HG03159 (cell line): Measurements from ENCODE around the gene SSH3.

Source experiments
- ATAC-seq: cut with Tn5 transposase; IDR thresholded peaks from one replicate; pipeline ENCODE4 v1.9.1; 2021; ENCODE audit warnings: mild to moderate bottlenecking, moderate library complexity; ENCODE audit not compliant: unreplicated experiment

The SSH3 gene

DNA sequence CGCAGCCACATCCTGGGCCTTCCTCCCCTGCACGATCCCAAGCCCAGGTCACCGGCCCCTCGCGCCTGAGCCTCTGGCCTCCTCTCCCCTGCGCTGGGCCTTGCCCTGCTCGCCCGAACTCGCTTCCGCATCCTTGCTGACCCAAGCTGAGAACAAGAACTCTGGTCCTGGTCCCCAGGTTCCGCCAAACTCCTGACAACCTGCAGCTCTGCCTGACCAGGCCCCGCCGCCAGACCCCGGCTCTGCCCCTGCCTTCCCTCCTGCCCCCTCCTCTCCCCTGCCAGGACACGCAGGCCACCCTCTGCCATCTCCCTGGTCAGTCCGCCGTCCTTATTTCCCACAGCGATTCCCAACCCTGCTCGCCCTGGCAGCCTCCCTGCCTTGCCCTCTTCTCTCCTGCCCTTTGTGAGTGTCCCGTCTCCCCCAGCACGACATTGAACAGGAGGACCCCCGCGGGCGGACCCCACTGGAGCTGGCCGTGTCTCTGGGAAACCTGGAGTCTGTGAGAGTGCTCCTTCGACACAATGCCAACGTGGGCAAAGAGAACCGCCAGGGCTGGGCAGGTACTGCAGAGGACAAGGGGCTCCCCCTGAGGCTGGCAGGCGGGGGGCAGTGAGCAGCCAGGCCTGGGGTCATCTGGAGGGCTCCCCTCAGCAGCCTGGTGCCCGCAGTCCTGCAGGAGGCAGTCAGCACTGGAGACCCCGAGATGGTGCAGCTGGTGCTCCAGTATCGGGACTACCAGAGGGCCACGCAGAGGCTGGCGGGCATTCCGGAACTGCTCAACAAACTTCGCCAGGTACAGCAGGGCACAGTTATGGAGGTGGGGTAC is 13.5 kb upstream of the SSH3 start:
- ATAC-seq: peak; percentile 0

DNA sequence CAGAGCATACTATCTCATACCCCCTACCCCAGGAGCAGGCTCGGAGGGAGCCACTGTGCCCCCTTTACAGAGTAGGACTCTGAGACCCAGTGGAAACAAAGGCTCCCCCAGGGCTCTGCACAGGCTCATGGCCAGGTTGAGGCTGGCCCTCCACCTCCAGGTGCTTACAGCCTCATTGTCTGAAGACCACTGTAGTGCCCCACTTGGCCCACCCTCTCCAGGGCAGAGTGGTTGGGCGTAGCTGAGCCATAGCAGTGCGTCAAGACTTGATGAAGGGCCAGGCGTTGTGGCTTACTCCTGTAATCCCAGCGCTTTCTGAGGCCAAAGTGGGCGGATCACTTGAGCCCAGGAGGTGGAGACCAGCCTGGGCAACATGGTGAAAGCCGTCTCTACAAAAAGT is 12.5 kb upstream of the SSH3 start:
- no peak for ATAC-seq

DNA sequence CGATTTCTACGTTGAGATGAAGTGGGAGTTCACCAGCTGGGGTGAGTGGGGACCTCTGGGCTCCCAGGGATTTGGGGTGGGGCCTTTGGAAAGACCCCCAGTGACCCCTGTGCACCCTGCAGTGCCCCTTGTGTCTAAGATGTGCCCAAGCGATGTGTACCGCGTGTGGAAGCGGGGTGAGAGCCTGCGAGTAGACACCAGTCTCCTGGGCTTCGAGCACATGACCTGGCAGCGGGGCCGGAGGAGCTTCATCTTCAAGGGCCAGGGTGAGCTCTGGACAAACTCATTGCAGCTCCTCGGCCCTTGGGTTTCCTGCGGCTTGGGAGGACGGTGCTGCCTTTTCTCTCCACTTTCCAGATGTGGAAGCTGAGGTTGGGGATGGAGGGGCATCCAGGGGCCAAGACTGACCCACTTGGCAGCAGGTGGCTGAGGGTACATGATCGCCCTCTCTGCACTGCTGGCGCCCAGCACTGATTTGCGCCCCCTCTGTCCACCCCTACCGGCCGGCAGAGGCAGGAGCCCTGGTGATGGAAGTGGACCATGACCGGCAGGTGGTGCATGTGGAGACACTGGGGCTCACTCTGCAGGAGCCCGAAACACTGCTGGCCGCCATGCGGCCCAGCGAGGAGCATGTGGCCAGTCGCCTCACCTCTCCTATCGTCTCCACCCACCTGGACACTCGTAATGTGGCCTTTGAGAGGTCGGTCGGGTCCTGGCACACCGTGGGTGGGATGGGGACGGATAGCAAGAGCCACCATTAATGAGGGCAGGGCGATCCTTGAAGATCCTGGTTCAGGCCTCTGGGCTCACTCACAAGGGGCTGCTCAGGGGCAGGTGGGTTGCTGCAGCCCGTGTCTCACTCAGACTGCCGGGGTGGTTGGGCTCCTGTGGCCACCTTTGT is 11.6 kb upstream of the SSH3 start:
- no peak for ATAC-seq

DNA sequence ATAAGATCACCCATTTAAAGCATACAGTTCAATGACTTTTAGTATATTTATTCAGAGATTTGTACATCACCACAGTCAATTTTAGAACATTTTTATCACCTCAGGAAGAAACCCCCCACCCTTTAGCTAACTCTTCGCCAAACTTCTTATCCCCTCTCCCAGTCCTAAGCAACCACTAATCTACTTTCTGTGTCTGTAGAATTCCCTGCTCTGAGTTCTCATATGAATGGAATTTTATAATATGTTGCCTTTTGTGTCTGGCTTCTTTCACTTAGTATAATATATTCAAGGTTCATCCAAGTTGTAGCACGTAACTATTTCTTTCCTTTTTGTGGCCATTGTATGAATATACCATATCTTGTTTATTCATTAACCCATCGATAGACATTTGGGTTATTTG is 10.7 kb upstream of the SSH3 start:
- no peak for ATAC-seq

DNA sequence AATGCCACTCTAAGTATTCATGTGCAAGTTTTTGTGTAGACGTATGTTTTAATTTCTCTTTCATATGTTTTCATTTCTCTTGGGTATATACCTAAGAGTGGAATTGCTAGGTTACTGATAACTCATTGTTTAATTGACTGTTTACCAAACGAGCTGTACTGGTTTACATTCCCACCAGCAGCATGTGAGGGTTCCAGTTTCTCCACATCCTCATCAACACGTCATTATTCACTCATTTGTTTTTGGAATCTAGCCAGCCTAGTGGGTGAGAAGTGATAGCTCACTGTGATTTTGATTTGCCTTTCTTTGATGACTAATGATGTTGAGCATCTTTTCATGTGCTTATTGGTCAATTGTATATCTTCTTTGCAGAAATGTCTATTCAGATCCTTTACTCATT is 10.2 kb upstream of the SSH3 start:
- ATAC-seq: no peak

DNA sequence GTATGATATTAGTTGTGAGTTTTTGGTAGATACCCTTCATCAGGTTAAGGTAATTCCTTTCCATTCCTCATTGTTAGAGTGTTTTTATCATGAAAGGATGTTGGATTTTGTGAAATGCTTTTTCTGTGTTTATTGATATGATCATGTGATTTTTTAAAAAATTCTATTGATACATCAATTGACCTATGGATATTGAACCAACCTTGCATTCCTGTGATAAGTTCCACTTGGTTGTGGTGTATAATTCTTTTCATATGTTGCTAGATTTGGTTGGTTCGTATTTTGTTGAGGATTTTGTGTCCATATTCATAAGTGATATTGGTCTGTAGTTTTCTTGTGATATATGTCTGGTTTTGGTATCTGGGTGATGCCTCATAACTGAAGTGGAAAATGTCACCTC is 7.5 kb upstream of the SSH3 start:
- ATAC-seq: no peak

DNA sequence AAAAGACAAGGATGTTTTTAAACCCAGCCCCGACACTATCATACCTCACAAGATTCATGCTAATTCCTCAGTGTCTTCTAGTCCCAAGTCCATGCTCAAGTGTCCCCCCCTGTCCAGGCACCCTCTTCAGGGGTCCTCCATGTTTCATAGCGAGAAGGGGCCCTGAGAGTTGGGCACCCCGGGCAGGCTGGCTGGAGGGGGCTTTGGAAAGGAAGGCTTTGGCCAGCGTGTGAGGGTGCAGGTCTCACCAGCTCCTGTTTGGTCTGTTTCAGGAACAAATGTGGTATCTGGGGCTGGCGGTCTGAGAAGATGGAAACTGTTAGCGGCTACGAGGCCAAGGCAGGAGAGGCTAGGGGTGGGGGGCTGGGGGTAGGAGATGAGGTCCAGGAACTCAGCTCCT is 4.5 kb upstream of the SSH3 start:
- no peak for ATAC-seq

DNA sequence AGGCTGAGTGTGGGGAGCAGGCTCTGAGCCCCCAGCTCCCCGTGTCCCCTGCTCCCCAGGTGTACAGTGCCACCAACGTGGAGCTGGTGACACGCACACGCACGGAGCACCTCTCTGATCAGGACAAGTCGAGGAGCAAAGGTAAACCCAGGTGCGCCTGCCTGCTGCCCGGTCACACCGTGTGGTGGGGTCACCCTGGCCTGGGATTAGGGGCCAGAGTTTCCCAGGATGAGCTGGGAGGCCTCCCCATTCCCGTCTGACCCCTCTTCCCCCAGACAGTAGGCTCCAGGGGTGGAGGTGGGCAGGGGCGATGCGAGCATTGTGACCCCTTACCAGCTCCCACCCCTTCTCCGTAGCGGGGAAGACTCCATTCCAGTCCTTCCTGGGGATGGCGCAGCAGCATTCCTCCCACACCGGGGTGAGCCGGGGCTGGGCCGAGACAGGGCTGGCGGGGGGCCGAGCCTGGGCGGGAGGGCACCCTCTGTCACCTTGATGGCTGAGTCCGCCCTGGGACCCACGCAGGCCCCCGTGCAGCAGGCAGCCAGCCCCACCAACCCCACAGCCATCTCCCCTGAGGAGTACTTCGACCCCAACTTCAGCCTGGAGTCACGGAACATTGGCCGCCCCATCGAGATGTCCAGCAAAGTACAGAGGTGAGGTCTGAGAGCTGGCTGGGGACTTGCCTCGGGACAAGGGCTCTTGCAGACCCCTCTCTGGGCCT is 3.7 kb upstream of the SSH3 start:
- no peak for ATAC-seq

DNA sequence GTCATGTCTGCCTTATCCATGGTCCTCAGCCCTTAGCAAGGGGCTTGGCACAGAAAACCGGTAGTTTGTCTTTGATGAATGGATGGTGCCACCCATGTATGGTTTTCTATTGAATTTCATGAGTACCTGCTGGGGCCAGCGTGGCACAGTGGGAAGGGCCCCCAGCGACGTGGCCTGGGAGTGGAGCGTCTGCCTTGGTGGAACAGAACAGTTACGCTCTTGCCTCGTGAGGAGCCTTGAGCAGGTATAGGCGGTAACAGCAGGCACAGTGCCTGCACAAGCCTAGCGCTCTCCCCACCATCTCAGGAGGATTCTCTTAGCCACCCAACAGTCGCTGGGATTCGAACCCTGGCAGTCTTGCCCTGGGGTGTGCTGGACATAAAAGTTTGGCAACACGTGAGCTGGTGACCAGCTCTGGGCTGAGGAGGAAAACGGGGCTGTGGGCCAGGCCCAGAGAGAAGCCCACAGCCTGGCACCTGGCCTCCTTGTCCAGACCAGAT is 3.0 kb upstream of the SSH3 start:
- no peak for ATAC-seq

DNA sequence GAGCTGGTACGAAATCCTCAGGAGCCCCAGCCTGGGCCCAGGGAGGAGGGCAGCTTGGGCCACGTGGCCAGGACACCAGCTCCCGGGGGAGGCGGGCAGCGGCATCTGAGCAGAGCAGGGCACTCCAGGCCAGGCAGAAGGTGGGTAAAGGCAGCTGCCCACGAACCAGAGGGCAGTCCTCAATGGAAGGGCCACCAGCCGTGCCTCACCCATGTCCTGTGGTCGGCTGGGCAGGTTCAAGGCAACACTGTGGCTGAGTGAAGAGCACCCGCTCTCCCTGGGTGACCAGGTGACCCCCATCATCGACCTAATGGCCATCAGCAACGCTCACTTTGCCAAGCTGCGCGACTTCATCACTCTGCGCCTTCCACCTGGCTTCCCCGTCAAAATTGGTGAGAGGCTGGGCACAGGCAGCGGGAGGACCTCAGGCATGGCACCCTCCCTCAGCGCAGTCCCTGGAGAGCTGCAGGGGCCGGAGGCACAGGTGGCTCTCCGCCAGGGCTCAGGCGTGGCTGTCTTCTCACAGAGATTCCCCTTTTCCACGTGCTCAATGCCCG is 2.5 kb upstream of the SSH3 start:
- ATAC-seq: no peak

DNA sequence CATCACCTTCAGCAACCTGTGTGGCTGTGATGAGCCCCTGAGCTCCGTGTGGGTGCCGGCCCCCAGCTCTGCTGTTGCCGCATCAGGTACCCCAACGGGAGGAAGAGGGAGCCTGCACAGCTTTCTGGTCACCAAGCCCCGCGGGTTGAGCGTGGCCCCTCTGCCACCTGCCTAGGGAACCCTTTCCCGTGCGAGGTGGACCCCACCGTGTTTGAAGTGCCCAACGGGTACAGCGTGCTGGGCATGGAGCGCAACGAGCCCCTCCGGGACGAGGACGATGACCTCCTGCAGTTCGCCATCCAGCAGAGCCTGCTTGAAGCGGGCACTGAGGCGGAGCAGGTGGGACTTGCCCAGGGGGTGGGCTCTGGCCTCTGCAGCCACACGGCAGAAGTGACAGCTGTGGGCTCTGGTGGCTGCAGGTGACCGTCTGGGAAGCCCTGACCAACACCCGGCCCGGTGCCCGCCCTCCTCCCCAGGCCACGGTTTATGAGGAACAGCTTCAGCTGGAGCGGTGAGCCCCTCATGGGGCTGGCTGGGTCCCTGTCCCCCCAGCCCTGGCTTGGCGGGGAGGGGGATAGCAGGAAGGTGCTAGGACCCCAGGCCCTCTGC is 1.9 kb upstream of the SSH3 start:
- no peak for ATAC-seq

DNA sequence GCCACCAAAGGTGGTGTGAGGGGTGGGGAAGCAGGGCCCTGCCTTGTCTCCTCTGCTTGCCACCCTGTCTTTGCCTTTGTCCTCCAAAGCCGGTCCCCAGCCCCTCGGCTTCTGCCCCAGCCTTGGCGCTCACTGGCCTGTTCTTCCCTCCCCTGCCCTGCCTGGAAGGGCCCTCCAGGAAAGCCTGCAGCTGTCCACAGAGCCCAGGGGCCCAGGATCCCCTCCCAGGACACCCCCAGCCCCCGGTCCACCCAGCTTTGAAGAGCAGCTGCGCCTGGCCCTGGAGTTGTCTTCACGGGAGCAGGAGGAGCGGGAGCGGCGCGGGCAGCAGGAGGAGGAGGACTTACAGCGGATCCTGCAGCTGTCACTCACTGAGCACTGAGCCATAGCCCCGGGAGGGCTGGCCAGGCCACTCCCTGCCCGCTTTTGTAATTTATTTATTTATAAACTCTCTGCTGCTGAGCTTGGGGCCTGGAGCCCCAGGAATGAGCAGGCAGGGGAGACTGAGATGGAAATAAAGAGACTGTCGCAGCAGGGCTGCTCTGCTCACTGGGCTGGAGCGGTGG is 1.3 kb upstream of the SSH3 start:
- ATAC-seq: no peak

DNA sequence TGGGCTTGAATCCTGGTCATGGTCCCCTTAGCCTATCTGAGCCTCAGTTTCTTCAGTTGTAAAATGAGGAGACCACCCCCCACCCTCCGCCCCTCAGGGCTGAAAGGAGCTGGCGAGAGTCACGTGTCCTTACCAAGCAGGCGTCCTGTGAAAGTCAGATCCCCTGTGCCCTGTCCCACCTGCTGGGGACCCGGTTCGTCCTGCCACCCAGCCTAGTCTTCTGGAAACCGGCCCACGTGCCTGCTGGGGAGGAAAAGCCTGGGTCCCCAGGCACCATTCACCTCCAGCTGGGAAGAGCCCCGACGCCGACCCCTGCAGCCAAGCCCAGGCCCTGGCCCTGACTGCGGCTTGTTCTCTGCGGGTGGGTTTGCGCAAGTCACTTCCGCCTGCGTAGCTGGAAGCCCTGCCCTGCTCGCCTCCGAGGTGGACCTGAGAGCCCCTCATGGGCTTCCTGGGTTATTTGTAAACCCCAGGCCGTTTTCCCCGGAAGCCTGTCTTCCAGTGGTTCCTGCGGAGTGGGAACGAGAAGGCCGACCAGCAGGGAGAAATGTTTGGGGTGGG is 679 bp upstream of the SSH3 start:
- ATAC-seq: no peak

DNA sequence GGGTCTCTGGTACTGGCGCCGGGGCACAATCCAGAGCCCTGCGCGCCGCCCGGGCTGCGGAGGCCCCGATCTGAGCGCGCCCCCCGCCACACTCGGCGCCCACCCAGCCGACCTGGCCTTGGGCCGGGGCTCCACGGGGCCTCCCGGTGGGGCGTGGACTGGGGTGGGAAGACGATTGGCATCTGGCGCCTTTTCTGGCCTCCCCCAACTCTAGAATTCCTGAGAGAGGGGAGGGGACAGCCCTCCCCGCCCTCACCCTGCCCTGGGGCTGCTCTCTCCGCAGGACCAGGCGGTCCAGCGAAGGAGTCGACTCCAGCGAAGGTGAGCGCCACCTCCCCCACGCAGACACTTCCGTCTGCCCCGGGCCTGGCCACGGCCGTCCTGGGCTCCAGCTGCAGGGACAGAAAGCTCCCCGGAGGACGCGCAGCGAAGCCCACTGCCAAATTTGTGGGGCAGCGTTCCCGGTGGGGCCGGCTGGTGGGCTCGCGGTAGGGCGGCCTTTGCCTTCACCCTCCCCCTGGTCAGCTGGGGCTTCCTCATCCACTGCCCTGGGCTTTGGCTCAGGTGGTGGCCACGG is 593 bp downstream of the SSH3 start:
- ATAC-seq: no peak

DNA sequence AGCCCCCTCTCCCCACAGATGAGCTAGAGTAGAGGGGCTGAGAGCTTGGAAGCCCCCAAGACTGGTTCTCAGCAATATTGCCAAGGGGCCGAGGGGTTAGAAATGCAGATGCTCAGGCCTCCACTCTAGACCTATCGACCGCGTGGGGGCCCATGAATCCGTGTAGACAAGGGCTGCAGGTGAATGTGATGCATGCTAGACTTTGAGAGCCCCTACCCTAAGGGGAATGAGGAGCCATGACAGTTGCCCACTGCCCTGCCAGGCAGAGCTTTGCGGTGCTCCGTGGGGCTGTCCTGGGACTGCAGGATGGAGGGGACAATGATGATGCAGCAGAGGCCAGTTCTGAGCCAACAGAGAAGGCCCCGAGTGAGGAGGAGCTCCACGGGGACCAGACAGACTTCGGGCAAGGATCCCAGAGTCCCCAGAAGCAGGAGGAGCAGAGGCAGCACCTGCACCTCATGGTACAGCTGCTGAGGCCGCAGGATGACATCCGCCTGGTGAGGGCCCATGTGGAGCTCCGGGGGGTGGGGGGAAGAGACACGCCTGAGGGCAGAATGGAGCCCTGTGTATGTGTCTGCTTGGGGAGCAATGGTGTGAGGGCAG is 1.3 kb downstream of the SSH3 start:
- ATAC-seq: no peak

DNA sequence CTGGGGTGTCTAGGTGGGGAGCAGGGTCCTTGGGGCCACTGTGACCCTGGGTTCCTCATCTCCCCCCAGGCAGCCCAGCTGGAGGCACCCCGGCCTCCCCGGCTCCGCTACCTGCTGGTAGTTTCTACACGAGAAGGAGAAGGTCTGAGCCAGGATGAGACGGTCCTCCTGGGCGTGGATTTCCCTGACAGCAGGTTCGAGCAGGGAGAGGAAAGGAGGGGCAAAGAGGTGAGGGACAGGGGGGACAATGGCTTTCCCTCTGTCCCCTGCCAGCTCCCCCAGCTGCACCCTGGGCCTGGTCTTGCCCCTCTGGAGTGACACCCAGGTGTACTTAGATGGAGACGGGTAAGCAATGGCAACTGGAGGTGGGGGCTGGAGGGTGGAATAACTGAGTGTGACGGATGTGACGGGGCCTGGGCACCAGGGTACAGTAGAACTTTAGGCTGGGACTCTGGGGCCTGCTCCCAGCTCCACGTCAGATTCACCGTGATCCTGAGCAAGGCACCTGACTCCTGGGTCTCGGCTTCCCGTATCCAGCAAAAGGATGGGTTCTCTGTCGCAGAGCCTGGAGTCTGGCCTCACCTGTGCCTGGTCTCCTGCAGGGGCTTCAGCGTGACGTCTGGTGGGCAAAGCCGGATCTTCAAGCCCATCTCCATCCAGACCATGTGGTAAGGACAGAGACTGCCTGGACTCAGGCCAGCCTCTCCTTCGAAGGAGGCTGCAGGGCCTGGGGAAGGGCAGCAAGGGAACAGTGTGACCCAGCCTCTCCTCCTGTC is 3.6 kb downstream of the SSH3 start:
- ATAC-seq: no peak

DNA sequence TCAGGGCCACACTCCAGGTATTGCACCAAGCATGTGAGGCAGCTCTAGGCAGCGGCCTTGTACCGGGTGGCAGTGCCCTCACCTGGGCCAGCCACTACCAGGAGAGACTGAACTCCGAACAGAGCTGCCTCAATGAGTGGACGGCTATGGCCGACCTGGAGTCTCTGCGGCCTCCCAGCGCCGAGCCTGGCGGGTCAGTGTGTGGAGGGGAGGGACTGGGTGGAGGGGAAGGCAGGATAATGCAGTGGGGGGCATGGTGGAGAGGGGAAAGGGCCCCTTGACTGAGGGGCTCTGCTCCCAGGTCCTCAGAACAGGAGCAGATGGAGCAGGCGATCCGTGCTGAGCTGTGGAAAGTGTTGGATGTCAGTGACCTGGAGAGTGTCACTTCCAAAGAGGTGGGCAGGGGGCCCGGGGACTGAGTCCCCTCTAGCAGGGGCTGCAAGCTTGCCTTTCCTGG is 4.2 kb downstream of the SSH3 start:
- ATAC-seq: no peak
